Activated CD8-positive, alpha-beta memory T cell treated with anti-CD3 and anti-CD28 coated beads, Interleukin-2, amount 50 U/mL, for 24 hours (primary cell): ENCODE results near the gene RBFOX1.

Source experiments
- DNase-seq: peaks from one replicate; pipeline ENCODE4 v3.0.0-alpha.2; 2020; ENCODE audit errors: extremely low read depth

Gene RBFOX1

GRCh38 chr16:7334801-7335560, 2.3 kb downstream of the RBFOX1 start:
- no peak for DNase-seq

GRCh38 chr16:7335991-7336634, 3.5 kb downstream of the RBFOX1 start:
- DNase-seq, result no peak

GRCh38 chr16:7336742-7337141, 4.1 kb downstream of the RBFOX1 start:
- no peak for DNase-seq

GRCh38 chr16:7338826-7339225, 6.2 kb downstream of the RBFOX1 start:
- DNase-seq, result no peak

- no peak for DNase-seq
Observed at GRCh38 chr16:7339700-7340099, 7.1 kb downstream of the RBFOX1 start.

GRCh38 chr16:7340938-7341337, 8.3 kb downstream of the RBFOX1 start:
- DNase-seq, result no peak

- DNase-seq, result no peak
Observed at GRCh38 chr16:7342598-7342997, 10.0 kb downstream of the RBFOX1 start.

- no peak for DNase-seq
Observed at GRCh38 chr16:7343243-7343642, 10.6 kb downstream of the RBFOX1 start.

- no peak for DNase-seq
Observed at GRCh38 chr16:7344830-7345780, 12.5 kb downstream of the RBFOX1 start.

- no peak for DNase-seq
Observed at GRCh38 chr16:7350806-7351205, 18.2 kb downstream of the RBFOX1 start.

GRCh38 chr16:7351610-7352510, 19.2 kb downstream of the RBFOX1 start:
- DNase-seq, result no peak

GRCh38 chr16:7355758-7356157, 23.1 kb downstream of the RBFOX1 start:
- no peak for DNase-seq

- DNase-seq, result no peak
Observed at GRCh38 chr16:7361416-7362129, 28.9 kb downstream of the RBFOX1 start.

GRCh38 chr16:7362231-7362630, 29.6 kb downstream of the RBFOX1 start:
- DNase-seq, result no peak

- DNase-seq, result no peak
Observed at GRCh38 chr16:7363422-7364417, 31.1 kb downstream of the RBFOX1 start.

GRCh38 chr16:7366041-7366440, 33.4 kb downstream of the RBFOX1 start:
- DNase-seq, result no peak

- DNase-seq, result no peak
Observed at GRCh38 chr16:7366993-7367880, 34.6 kb downstream of the RBFOX1 start.

GRCh38 chr16:7369204-7369603, 36.6 kb downstream of the RBFOX1 start:
- no peak for DNase-seq
